ENCODE results near the gene PDE4D. TPM values are rescaled to one million over a fixed set of nuclear protein-coding genes. Genes with fewer than 3 reads are reported as not detected.

Gene PDE4D
- total and polyA plus RNA-seq, 2 donors (not counting 1 experiment from before 2014, with no cell fraction given), result 14.9 to 171 TPM

GRCh38 chr5:59536875-59537274, 356.7 kb downstream of the PDE4D start:
- no peak overlapping the region for H3K4me2 ChIP-seq (replicated peaks; ENCODE audit: low read depth, low read length, poor library complexity, severe bottlenecking)
- H3K27ac ChIP-seq (ENCODE audit: low read length in 2 of 2), result no peak overlapping the region
- H2AFZ ChIP-seq (ENCODE audit: insufficient read depth, low read depth, low read length, poor library complexity, severe bottlenecking), result no peak overlapping the region
- intact Hi-C loops (cut with micrococcal nuclease), result no loop called here
- TF ChIP-seq EZH2 (IDR thresholded peaks at IDR 0.05; ENCODE audit: borderline replicate concordance, insufficient read depth, low read depth, low read length, poor library complexity, severe bottlenecking) (no peak), CTCF (IDR thresholded peaks at IDR 0.05) (no peak)
- no peaks in the 10 kb centered on the region for H4K20me1 ChIP-seq (ENCODE audit: control insufficient read depth, insufficient read depth, low read length, poor library complexity, severe bottlenecking)
- ATAC-seq (ENCODE audit: low read depth) (no peak), DNase-seq (no peak)
- H3K27me3 ChIP-seq (replicated peaks in 1 of 4; ENCODE audit: control extremely low read depth in 1 of 4, control insufficient read depth in 3 of 4, insufficient read depth in 4 of 4, low read length in 3 of 4), result no peaks in the 10 kb centered on the region
- no CpG with 5 or more reads among the region's 2 CpGs for WGBS (ENCODE audit: insufficient coverage)
- no peaks in the 10 kb centered on the region for H3K27me3 Mint-ChIP-seq
- ChIA-PET POLR2A (interaction anchor here (0.7 kb wide), 1 partner anchor 918 kb away, joined by 6 read pairs; no protein-coding TSS in a partner anchor), CTCF (no interaction called here)
- H3K79me2 ChIP-seq (ENCODE audit: control insufficient read depth, insufficient read depth, low read length), result no peaks in the 10 kb centered on the region
- no peak overlapping the region for H3K4me3 Mint-ChIP-seq
- no peaks in the 10 kb centered on the region for H3K4me1 ChIP-seq (ENCODE audit: control insufficient read depth in 2 of 2, insufficient read depth in 2 of 2, low read length in 2 of 2)
- no peak overlapping the region for H3K9ac ChIP-seq (ENCODE audit: low read length)
- no peak overlapping the region for H3K4me3 ChIP-seq (ENCODE audit: control extremely low read depth in 1 of 5, extremely low read depth in 1 of 5, insufficient read depth in 1 of 5, low read depth in 2 of 5, low read length in 4 of 5)
- H3K36me3 ChIP-seq (replicated peaks in 1 of 2; ENCODE audit: control extremely low read depth in 1 of 2, control insufficient read depth in 1 of 2, extremely low read depth in 1 of 2, insufficient read depth in 2 of 2, low read length in 1 of 2), result no peaks in the 10 kb centered on the region
- H3K9me3 Mint-ChIP-seq (ENCODE audit: insufficient read depth), result no peaks in the 10 kb centered on the region
- H3K9me3 ChIP-seq (ENCODE audit: control extremely low read depth in 1 of 3, control insufficient read depth in 2 of 3, insufficient read depth in 1 of 3, low read length in 2 of 3), result no peaks in the 10 kb centered on the region
- no peaks in the 10 kb centered on the region for H3K4me1 Mint-ChIP-seq
- H3K27ac Mint-ChIP-seq, result no peak overlapping the region

- Mint-ChIP-seq H3K4me3 (no peak overlapping the region), H3K9me3 (ENCODE audit: insufficient read depth) (no peaks in the 10 kb centered on the region), H3K27ac (no peak overlapping the region), H3K4me1 (no peaks in the 10 kb centered on the region), H3K27me3 (no peaks in the 10 kb centered on the region)
- H3K27me3 ChIP-seq (replicated peaks in 1 of 4; ENCODE audit: control extremely low read depth in 1 of 4, control insufficient read depth in 3 of 4, insufficient read depth in 4 of 4, low read length in 3 of 4), result no peaks in the 10 kb centered on the region
- H3K4me1 ChIP-seq (ENCODE audit: control insufficient read depth in 2 of 2, insufficient read depth in 2 of 2, low read length in 2 of 2), result no peaks in the 10 kb centered on the region
- intact Hi-C loops (cut with micrococcal nuclease), result no loop called here
- H4K20me1 ChIP-seq (ENCODE audit: control insufficient read depth, insufficient read depth, low read length, poor library complexity, severe bottlenecking), result no peaks in the 10 kb centered on the region
- DNase-seq (no peak), ATAC-seq (ENCODE audit: low read depth) (no peak)
- TF ChIP-seq EZH2 (IDR thresholded peaks at IDR 0.05; ENCODE audit: borderline replicate concordance, insufficient read depth, low read depth, low read length, poor library complexity, severe bottlenecking), result no peak
- TF ChIP-seq CTCF (IDR thresholded peaks at IDR 0.05), result no peak
- H2AFZ ChIP-seq (ENCODE audit: insufficient read depth, low read depth, low read length, poor library complexity, severe bottlenecking), result no peak overlapping the region
- no peak overlapping the region for H3K4me2 ChIP-seq (replicated peaks; ENCODE audit: low read depth, low read length, poor library complexity, severe bottlenecking)
- H3K9ac ChIP-seq (ENCODE audit: low read length), result no peak overlapping the region
- no peaks in the 10 kb centered on the region for H3K9me3 ChIP-seq (ENCODE audit: control extremely low read depth in 1 of 3, control insufficient read depth in 2 of 3, insufficient read depth in 1 of 3, low read length in 2 of 3)
- H3K36me3 ChIP-seq (replicated peaks in 1 of 2; ENCODE audit: control extremely low read depth in 1 of 2, control insufficient read depth in 1 of 2, extremely low read depth in 1 of 2, insufficient read depth in 2 of 2, low read length in 1 of 2), result no peaks in the 10 kb centered on the region
- no peak overlapping the region for H3K27ac ChIP-seq (ENCODE audit: low read length in 2 of 2)
- no CpG with 5 or more reads among the region's 2 CpGs for WGBS (ENCODE audit: insufficient coverage)
- no peak overlapping the region for H3K4me3 ChIP-seq (ENCODE audit: control extremely low read depth in 1 of 5, extremely low read depth in 1 of 5, insufficient read depth in 1 of 5, low read depth in 2 of 5, low read length in 4 of 5)
- POLR2A ChIA-PET, result no interaction called here
- CTCF ChIA-PET, result no interaction called here
- H3K79me2 ChIP-seq (ENCODE audit: control insufficient read depth, insufficient read depth, low read length), result no peaks in the 10 kb centered on the region
Measured at GRCh38 chr5:59535561-59535960, 358.0 kb downstream of the PDE4D start.
